GM18526 (cell line): ENCODE data around the gene COPG1.

Experiments
- POLR2A ChIP-seq: IDR thresholded peaks from 3 replicates; pipeline ENCODE4 v1.6.1; 2011; ENCODE audit not compliant: insufficient read length; ENCODE audit errors: extremely low read depth

The COPG1 gene

GRCh38 chr3:129233538-129233937 lies 15.9 kb upstream of the COPG1 start:
- peak; percentile 13 for TF ChIP-seq POLR2A

DNA sequence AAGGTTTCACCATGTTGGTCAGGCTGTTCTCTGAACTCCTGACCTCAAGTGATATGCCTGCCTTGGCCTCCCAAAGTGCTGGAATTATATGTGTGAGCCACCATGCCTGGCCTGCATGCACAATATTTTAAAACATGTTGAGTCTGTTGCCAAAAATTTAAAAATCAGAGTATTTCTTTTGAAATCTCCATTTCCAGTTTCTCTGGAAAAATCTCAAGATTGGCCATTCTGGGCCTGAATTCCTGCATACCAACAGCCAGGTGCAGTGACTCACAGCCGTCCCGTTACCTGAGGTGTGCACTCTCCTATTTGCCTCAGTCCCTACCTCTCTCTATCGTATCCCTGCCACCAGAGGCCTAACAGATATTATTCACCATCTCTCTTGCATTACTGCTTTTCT lies 15.0 kb upstream of the COPG1 start:
- no peak for TF ChIP-seq POLR2A

DNA sequence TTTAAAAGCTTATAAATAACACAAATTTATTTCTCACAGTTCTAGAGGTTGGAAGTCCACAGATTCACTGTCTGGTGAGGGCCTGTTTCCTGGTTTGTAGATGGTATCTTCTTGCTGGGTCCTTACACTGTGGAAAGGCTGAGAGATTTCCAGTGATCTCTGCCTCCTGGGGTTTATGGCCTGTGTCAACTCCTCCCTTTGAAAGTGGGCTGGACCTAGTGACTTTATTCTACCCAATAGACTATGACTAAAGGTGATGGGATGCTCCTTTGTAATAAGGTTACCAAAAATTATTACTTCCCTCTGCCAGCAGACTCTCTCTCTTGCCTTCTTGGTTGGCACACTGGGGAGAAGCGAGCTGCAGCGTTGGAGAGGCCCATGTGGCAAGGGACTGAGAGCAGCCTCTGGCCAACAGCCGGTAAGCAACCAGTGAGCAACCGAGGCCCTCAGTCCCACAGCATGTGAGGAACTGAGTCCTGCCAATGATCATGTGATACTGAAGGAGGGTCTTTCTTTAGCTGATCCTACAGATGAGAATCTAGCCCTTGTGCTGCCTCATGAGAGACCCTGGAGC lies 14.0 kb upstream of the COPG1 start:
- TF ChIP-seq POLR2A = no peak

DNA sequence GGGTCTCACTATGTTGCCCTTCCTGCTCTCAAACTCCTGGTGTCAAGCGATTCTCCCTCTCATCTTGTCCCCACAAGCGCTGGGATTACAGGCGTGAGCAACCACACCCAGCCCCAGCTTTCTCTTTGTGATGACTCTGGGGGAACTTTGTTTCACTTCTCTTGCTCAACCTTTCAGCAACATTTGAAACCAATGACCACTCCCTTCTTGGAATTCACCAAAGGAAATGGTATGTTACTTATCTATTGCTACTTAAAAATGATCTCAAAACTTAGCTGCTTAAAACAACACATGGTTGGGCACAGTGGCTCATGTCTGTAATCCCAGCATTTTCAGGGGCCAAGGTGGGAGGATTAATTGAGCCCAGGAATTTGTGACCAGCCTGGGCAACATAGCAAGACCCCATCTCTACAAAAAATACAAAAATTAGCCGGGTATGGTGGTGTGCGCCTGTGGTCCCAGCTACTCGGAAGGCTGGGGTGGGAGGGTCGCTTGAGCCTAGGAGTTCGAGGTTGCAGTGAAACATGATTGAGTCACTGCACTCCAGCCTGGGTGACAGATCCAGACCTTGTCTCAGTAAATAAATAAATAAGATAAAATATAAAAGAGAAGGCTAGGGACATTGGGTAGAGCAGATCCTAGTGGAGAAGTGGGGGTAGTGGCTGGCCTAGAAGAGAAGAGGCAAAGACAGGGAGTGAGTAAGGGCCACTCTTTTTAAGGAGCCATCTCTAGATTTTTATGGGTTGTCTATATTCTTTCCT lies 10.3 kb upstream of the COPG1 start:
- no peak for TF ChIP-seq POLR2A

- TF ChIP-seq POLR2A = no peak
Observed at GRCh38 chr3:129239991-129240390, 9.4 kb upstream of the COPG1 start.

GRCh38 chr3:129240436-129240835 lies 9.0 kb upstream of the COPG1 start:
- no peak for TF ChIP-seq POLR2A

GRCh38 chr3:129245141-129245540 lies 4.3 kb upstream of the COPG1 start:
- no peak for TF ChIP-seq POLR2A

DNA sequence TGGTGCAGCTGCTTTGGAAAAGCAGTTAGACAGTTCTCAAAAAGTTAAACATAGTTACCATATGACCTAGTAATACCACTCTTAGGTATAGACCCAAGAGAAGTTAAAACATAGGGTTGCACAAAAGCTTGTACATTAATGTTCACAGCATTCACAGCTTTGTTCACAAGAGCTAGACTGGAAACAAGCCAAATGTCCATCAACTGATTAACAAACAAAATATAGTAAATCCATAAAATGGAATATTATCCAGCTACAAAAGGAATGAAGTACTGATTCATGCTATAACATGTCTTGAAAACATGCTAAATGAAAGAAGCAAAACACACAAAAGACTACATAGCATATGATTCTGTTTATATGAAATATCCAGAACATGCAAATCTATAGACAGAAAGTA lies 2.8 kb upstream of the COPG1 start:
- no peak for TF ChIP-seq POLR2A

DNA sequence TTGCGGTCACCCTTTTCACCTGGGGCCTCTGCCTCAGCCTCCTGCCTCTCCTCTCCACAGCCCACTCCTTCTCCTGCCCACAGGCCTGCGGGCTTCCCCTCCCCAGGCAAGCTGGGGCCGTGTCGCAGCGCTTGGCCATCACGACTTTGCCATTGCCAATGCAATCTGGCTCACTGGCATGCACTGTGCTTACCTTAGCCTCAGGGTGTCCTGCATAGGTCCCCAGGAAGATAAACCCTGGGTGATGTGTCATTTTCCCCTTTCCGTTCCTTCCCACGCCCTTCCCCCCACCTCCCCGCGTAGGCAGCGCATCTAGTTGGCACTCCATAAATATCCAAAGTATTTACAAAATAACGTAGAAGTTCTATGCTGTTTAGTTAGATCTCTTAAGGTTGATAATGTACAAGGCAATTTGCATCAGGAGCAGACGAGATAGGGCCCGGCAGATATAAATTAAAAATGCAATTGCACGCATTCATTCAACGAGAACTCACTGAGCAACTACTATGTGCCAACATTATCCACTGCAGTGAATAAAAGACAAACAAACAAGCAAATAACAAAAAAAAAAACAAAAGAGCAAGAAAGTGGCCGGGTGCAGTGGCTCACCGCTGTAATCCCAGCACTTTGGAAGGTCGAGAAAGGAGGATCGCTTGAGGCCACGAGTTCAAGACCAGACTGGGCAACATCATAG lies 973 bp upstream of the COPG1 start:
- TF ChIP-seq POLR2A = no peak

DNA sequence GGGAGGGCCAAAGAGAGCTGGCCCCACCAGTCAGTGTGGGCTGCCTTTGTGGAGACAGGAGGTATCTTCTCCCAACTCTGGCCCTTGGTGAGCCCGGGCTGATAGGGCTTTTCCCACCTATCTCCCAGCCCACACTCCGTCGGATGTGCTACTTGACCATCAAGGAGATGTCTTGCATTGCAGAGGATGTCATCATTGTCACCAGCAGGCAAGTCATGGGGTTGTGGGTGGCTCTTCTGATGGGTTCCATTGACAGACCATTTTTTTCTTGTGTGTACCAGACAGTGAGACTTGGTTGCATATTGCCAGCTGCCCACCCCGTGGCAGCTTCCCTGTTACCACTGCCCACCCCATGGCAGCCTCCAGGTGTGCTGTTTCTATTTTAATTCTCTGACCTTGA lies 3.3 kb downstream of the COPG1 start:
- no peak for TF ChIP-seq POLR2A

- no peak for TF ChIP-seq POLR2A
Observed at GRCh38 chr3:129254536-129255230, 5.3 kb downstream of the COPG1 start.

DNA sequence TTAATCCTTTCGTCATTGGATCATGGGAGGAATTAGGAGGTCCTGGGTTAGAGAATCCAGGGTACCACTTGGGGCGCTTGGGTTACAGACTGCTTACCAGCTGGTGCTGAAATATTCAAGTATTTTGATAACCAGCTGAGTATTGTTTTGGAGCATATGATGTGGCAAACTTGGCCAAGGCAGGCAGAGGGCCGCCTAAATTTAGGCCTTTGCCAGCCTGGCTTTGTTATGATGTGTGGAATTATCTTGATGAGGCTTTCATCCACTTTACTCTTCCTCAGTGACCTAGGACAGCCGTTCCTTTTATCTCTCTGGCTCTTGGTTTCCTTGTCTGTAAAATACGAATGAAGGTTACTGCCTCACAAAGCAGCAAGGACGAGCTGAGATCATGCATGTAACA lies 6.9 kb downstream of the COPG1 start:
- no peak for TF ChIP-seq POLR2A

- no peak for TF ChIP-seq POLR2A
Observed at GRCh38 chr3:129257609-129258008, 8.2 kb downstream of the COPG1 start.

GRCh38 chr3:129259612-129260477 lies 10.4 kb downstream of the COPG1 start:
- TF ChIP-seq POLR2A = no peak

GRCh38 chr3:129260606-129261005 lies 11.2 kb downstream of the COPG1 start:
- no peak for TF ChIP-seq POLR2A
